HG02852 (cell line): ENCODE measurements around the gene TMEFF2.

Experiments
- ATAC-seq: cut with Tn5 transposase; IDR thresholded peaks from one replicate; pipeline ENCODE4 v1.9.1; 2021; ENCODE audit warnings: mild to moderate bottlenecking, moderate library complexity; ENCODE audit not compliant: unreplicated experiment

Gene TMEFF2

DNA sequence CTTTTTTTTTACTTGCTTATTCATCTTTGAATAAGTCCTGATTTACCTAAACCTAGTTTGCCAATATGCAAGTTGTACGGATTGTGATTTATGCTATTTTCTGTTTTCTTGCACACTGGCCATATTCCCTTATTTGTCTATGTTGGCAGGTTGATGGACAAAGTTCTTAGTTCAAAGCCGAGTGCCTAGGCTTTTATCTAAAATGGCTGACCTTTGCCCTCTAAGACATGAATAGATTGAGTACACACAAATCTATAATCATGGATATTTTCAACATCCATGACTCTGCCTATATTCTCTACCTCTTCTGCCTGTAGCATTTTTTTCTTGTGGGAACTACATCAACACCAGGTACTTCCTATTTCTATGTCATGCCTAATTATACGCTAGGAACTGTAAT, 171.7 kb downstream of the TMEFF2 start:
- no peak for ATAC-seq

GRCh38 chr2:192017844-192018243, 176.9 kb downstream of the TMEFF2 start:
- no peak for ATAC-seq

DNA sequence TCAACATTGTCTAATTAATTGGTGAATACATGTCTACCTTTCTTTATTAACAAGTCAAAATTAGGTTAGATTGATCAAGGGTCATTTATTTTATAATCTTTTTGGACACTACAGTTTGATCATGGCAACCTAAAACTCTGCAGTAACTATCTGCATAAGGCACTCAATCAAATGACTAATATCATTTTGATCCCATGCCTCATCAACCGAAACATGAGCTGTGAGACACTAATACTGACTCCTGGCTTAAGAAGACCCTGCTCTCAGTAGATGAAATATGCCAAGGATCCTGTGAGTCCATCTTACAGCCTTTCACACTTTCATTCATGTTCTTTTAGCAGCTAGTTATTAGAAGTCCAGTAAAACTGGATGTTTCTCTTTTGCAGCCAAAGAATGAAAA, 178.5 kb downstream of the TMEFF2 start:
- ATAC-seq: no peak

GRCh38 chr2:192013211-192013610, 181.5 kb downstream of the TMEFF2 start:
- ATAC-seq: no peak

- ATAC-seq: no peak
Observed at GRCh38 chr2:192011196-192011595, 183.5 kb downstream of the TMEFF2 start.

DNA sequence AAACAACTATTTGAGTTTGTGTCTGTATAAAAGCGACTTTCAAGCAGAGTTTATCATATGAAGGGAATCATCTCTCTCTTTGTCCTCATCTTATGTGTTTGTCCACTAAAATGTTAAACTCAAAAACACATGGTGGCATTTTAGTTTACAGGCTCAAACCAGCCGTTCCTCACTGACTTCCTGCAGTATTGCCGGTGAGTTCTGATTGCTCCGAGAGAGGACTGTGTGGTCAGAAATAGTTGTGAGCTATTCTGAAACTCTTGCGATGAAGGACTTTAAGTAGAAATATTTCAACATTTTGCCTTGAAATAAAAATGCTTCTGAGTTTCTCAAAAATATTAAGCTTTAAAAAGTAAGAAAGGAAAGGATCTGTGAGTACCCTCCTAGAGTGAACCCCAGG, 184.7 kb downstream of the TMEFF2 start:
- ATAC-seq: no peak

DNA sequence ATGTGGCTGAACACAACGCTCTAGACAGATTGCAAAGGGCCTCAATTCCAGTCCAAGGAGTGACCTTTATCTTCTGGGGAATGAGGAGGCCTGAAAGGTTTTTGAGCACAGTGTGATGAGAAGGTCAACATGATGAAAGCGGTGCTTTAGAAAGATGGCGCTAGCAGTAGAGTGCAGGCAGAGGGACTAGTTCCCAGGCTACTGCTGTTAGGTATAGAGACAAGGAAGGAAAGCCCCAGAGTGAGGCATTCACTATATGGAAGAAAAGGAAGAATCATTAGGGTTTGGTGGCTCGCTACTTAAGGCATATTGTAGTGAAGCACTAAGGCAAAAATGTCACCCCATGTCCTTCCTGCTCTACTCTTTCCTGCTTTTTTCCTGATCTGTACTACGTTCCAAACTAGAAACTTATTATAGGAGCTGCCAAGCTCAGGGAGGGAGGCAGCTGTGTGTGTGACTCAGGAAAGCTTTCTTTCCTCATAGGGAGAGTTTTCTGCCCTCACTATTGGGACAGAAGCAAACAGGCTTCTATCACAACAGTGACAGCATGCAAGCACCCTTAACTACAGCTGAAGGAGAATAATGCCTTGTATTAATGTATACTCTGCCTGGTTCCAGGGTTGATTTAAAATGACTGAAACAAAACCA, 187.0 kb downstream of the TMEFF2 start:
- no peak for ATAC-seq

DNA sequence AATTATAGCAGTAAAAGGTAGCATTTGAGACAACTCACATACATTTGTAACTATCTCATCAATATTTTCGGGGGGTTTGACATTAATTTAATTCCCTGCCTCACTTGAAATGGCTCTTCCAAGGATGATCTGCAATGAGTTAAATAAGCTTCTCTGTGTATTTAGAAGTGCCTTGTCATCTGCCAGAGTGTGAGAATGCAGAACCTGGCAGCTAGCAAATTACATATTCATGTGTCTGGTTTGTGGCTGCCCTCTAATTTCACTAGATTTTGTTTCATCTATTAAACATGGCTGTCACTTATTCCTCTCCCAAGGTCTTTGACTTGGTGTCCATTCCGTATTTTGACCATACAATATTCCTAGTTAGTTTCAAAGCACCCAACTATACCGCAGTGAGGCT, 189.5 kb downstream of the TMEFF2 start:
- ATAC-seq: no peak

- peak; percentile 80 for ATAC-seq
Observed at GRCh38 chr2:192004188-192004963, 190.4 kb downstream of the TMEFF2 start.

DNA sequence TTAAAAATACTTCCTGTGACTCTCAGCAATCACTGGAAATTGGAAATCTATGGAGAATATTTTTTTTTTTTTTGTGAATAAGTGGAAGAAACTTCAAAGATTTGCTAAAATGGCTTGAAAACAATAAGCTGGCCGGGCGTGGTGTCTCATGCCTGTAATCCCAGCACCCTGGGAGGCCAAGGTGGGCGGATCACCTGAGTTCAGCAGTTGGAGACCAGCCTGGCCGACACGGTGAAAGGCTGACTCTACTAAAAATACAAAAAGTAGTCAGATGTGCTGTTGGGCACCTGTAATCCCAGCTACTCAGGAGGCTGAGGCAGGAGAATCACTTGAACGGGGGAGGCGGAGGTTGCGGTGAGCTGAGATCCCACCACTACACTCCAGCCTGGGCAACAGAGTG, 192.3 kb downstream of the TMEFF2 start:
- ATAC-seq: no peak

DNA sequence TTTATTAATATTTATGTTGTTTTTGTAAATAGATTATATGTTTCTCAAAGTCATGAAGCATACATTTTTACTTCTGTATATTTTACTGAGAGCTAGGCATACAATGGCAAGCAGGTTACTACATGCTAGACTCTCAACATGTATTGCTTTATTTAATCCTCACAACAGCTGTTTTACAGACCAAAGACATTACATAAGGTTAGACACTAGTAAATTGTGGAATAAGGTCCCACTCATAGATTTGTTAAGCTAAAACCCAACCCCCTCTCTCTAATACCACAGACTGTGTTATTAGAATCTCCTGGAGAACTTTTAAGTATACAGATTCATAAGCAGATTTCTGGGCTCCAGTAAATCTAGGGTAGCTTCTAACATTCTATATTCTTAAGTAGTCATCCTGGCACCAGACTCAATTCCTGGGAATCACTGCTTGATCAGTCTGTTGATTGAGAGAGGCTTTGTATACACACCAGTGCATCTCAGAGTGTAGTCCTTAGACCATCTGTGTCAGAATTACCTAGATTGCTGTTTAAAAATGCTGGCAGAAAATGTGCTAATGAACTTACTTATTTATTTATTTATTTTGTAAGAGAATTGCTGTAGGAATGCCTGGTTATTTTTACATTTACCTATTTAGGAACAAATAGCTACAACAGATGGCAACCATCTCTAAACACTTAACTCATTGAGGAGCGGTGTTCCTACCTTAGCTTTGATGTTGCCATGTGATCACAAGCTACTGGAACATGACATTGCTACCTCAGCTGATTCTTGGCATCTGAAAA, 194.3 kb downstream of the TMEFF2 start:
- no peak for ATAC-seq

DNA sequence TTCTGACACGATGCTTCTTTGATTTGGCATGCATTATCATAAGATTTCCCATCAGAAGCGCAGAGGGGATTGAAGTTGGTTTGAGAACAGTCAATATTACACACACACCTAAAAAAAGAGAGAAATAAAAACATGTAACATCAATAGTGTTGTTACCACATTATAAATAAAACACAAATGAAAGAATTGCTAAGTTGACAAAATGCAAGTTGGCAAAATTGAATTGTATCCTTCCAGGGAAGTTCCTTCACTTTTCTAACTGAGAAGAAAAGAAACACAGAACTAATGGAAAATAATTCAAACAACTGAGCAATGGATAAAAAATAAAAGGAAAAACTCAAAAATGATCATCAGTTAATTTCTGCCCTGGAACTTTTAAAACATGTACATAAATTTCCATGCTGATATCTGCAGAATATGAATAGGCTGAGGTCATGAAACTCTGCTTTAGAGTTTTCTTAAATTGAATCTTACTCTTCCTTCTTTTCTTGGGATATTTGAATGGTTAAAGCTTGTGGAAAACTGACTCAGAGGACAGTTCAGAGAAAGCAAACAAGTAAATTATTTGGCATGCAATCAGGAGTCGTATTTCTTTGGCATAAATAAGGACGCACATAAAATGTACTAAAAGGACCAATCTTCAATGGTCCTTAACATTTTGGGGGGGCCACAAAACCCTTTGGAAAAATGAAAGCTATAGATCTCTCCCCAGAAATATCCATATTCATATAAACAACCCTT, 195.5 kb downstream of the TMEFF2 start:
- ATAC-seq: no peak

DNA sequence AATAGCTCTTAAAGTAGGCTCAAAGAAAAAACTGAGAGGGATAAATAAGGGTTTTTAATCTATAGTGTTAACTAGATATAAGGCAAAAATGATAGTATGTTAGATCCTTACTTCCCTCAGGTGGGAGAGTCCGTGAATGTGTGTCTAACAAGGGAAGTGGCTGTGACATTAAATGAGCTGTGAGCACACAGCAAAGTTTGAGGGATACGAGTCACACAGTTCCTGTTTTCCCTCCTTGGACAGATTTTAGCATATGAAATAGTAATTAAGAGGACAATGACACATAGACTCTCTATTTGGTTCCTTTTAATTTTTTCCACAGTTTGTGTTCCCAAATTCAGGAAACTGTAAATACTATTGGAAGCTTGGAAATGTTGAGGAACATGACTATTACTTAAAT, 199.4 kb downstream of the TMEFF2 start:
- no peak for ATAC-seq

GRCh38 chr2:191994749-191995148, 200.0 kb downstream of the TMEFF2 start:
- no peak for ATAC-seq

DNA sequence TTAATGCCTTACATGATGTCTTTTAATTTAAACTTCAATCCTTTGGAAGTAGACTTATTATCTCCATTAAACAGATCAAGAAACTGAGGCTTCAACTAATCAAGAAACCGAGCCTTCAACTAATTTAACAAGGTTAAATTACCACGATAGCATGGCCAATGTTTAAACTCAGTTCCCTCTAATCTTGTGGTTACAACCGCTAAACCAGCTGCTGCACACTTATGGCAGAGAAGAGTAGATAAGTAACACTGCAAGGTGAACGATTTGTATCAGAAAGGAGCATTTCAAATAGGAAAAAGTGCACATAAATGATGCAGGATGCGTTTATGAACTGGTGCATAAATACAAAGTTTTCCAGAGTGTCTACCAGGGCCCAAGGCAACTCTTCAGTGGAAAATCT, 203.3 kb downstream of the TMEFF2 start:
- ATAC-seq: no peak

DNA sequence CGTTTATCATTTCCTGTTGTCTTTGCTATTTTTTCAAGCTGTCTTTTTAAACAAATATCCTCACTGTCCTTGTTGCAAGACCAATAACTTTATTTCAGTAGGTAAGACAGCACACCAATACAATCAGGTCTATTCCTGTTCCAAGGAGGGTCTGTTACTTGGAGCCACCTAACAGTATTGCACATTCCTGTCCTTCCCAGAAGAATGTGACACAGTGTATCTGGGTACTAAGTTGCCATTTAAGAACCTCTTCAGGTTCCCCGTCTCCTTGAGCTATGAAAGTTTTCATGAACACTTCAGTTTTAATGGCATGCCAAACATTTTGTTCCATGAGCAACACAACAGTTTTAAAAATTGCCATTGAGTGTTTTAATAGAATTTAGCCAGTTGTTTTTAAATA, 209.0 kb downstream of the TMEFF2 start:
- ATAC-seq: no peak

- ATAC-seq: no peak
Observed at GRCh38 chr2:191983591-191983990, 211.1 kb downstream of the TMEFF2 start.

DNA sequence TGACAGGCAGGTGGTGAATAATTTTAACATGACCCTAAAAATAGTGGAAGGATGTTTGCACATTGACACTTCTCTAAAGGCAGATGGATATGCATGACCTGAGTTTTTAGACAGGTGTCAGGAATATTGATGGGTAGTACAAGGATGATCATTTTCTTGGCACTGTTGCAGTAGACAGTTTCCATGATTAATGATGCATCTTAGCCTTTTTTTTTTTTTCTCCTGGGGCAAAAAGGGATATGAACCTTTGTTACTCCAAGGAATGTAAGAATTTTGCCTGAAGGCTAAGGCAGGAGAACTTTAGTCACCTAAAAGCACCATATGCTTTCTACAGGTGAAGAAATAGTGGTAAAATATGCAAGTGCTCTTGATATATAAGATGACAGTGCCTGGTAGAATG, 211.5 kb downstream of the TMEFF2 start:
- no peak for ATAC-seq

DNA sequence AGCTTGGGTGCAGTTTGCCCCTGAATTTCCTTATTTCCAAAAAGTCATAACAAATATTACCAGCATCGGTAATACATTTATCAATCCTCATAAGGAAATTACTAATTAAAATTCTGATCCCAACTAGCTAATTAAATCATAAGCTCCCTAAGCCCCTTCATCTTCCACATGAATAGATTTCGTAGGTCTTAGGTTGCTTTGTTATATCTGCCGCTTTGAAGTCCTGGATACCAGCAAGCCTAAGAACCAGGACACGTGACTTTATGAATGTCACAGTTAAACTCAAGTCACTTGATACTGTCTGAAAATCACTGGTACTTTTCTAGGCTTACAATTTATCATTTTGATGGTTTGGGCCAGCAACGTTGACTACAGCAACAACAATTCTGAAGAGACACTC, 213.0 kb downstream of the TMEFF2 start:
- no peak for ATAC-seq

GRCh38 chr2:191980483-191980882, 214.2 kb downstream of the TMEFF2 start:
- no peak for ATAC-seq

DNA sequence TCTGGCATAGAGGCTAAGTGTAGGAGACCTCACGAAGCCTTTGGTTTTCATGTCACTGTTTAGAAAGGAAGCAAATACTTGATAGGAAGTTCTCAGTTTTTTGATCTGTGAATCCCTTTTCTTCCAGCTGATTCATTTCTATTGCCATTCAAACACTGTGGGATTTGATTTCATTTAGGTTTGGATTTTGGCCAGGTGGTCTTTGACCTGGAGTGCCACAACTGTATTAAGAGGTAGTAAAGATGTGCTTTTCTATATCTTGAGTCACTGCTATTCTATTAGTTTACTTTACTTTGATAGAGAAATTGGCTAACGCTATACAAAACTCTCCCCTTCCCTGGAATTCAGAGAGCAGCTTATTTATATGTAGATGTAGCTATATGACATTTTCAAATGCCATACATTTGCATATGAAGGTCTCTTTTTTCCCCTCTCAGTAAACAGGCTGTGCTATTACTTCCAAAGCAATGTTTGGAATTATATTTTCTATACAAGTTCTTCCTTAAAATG, 215.5 kb downstream of the TMEFF2 start:
- no peak for ATAC-seq
